ENCODE measurements around the gene DPP3. TPM values are rescaled to one million over a fixed set of nuclear protein-coding genes. Genes with fewer than 3 reads are reported as not detected.

Gene DPP3
- total and polyA plus RNA-seq, 2 donors (not counting 1 experiment from before 2014, with no cell fraction given): 33.6 to 39.6 TPM

DNA sequence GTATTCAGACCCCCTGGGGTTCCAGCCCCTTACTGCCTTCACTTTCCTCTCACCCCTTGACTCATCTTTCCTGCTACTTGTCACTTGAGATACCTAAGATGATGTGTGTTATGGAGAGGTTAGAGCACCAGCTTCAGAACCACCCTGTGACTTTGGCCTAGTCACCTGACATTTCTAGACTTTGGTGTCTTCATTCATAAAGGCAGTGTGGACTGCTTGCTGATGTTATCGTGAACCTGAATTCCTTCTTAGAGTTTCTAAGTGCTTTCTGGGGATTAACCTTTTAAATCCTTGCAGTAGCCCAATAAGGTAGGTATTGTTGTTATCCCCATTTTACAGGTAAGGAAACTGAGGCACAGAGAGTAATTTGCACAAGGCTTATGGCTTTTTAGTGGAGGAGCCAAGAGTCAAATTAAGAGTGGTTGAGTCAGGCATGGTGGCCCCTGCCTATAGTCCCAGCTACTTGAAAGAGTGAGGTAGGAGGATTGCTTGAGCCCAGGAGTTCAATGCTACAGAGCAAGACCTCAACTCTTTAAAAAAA lies 25.1 kb downstream of the DPP3 start:
- Histone ChIP-seq H4K20me1 (ENCODE audit: control insufficient read depth, extremely low read depth, insufficient read depth, low read length) (no peaks in the 10 kb centered on the region), H3K9ac (ENCODE audit: insufficient read depth, low read length) (no peak overlapping the region), H3K4me2 (ENCODE audit: extremely low read depth, insufficient read depth, low read length) (no peak overlapping the region), H3K4me1 (ENCODE audit: control insufficient read depth, extremely low read depth, insufficient read depth, low read length) (no peaks in the 10 kb centered on the region), H2AFZ (ENCODE audit: low read length) (no peak overlapping the region), H3K36me3 (ENCODE audit: control insufficient read depth, insufficient read depth, low read length) (no peaks in the 10 kb centered on the region), H3K9me3 (ENCODE audit: control insufficient read depth, insufficient read depth, low read depth, low read length) (no peaks in the 10 kb centered on the region), H3K79me2 (ENCODE audit: control insufficient read depth, insufficient read depth, low read length) (no peaks in the 10 kb centered on the region), H3K27ac (ENCODE audit: insufficient read depth, low read length) (no peak overlapping the region), H3K4me3 (replicated peaks in 1 of 4; ENCODE audit: control extremely low read depth in 1 of 4, insufficient read depth in 1 of 4, low read depth in 3 of 4, low read length in 4 of 4) (no peak overlapping the region), H3K27me3 (ENCODE audit: control insufficient read depth, insufficient read depth, low read length) (no peaks in the 10 kb centered on the region)
- no peak for DNase-seq (ENCODE audit: low read depth in 2 of 2)
- no peak for TF ChIP-seq EZH2 (IDR thresholded peaks at IDR 0.05; ENCODE audit: low read length, missing control alignments)

GRCh38 chr11:66509131-66509561 lies 28.9 kb downstream of the DPP3 start:
- H3K36me3 ChIP-seq (ENCODE audit: control insufficient read depth, insufficient read depth, low read length): no peaks in the 10 kb centered on the region
- DNase-seq (ENCODE audit: low read depth in 2 of 2): no peak
- no peak overlapping the region for H3K4me3 ChIP-seq (replicated peaks in 1 of 4; ENCODE audit: control extremely low read depth in 1 of 4, insufficient read depth in 1 of 4, low read depth in 3 of 4, low read length in 4 of 4)
- H3K4me2 ChIP-seq (ENCODE audit: extremely low read depth, insufficient read depth, low read length): no peak overlapping the region
- H3K4me1 ChIP-seq (ENCODE audit: control insufficient read depth, extremely low read depth, insufficient read depth, low read length): no peaks in the 10 kb centered on the region
- H3K79me2 ChIP-seq (ENCODE audit: control insufficient read depth, insufficient read depth, low read length): peaks cover 5% of the 10 kb centered on the region
- no peak overlapping the region for H3K9ac ChIP-seq (ENCODE audit: insufficient read depth, low read length)
- no peaks in the 10 kb centered on the region for H4K20me1 ChIP-seq (ENCODE audit: control insufficient read depth, extremely low read depth, insufficient read depth, low read length)
- no peaks in the 10 kb centered on the region for H3K9me3 ChIP-seq (ENCODE audit: control insufficient read depth, insufficient read depth, low read depth, low read length)
- no peak overlapping the region for H3K27ac ChIP-seq (ENCODE audit: insufficient read depth, low read length)
- H2AFZ ChIP-seq (ENCODE audit: low read length): no peak overlapping the region
- H3K27me3 ChIP-seq (ENCODE audit: control insufficient read depth, insufficient read depth, low read length): no peaks in the 10 kb centered on the region
- TF ChIP-seq CTCF (conservative IDR thresholded peaks at IDR 0.05 in 1 of 2, IDR thresholded peaks at IDR 0.05 in 1 of 2; ENCODE audit: low read depth in 1 of 2, low read length in 2 of 2): no peak
- no peak for TF ChIP-seq EZH2 (IDR thresholded peaks at IDR 0.05; ENCODE audit: low read length, missing control alignments)

- Histone ChIP-seq H3K27ac (ENCODE audit: insufficient read depth, low read length) (peak within 1 kb of the TSS; percentile 61), H3K27me3 (ENCODE audit: control insufficient read depth, insufficient read depth, low read length) (no peaks in the 10 kb centered on the region), H3K4me2 (ENCODE audit: extremely low read depth, insufficient read depth, low read length) (peak within 1 kb of the TSS; percentile 96), H3K79me2 (ENCODE audit: control insufficient read depth, insufficient read depth, low read length) (peaks cover 5% of the 10 kb centered on the region), H3K36me3 (ENCODE audit: control insufficient read depth, insufficient read depth, low read length) (peaks cover under 1% of the 10 kb centered on the region), H3K4me1 (ENCODE audit: control insufficient read depth, extremely low read depth, insufficient read depth, low read length) (no peaks in the 10 kb centered on the region), H3K9ac (ENCODE audit: insufficient read depth, low read length) (peak within 1 kb of the TSS; percentile 65), H4K20me1 (ENCODE audit: control insufficient read depth, extremely low read depth, insufficient read depth, low read length) (no peaks in the 10 kb centered on the region), H3K9me3 (ENCODE audit: control insufficient read depth, insufficient read depth, low read depth, low read length) (no peaks in the 10 kb centered on the region), H2AFZ (ENCODE audit: low read length) (peak within 1 kb of the TSS; percentile 82), H3K4me3 (replicated peaks in 1 of 4; ENCODE audit: control extremely low read depth in 1 of 4, insufficient read depth in 1 of 4, low read depth in 3 of 4, low read length in 4 of 4) (peak within 1 kb of the TSS; percentile 66 to 94 (median 82))
- peak; percentile 71 to 77 for DNase-seq (ENCODE audit: low read depth in 2 of 2)
- TF ChIP-seq EZH2 (IDR thresholded peaks at IDR 0.05; ENCODE audit: low read length, missing control alignments) (no peak), CTCF (conservative IDR thresholded peaks at IDR 0.05 in 1 of 2, IDR thresholded peaks at IDR 0.05 in 1 of 2; ENCODE audit: low read depth in 1 of 2, low read length in 2 of 2) (no peak)
Observed at GRCh38 chr11:66510271-66510989, 30.2 kb downstream of the DPP3 start, which contains the start of gene BBS1. Gene BBS1, plus strand, starts transcription at chr11:66510635. Its CDS starts 25 bp downstream, at chr11:66510660.

Data from fibroblast of lung (primary cell).